Astrocyte (in vitro differentiated cells and primary cell): ENCODE data around the gene XPNPEP1.

ENCODE experiments used
- CTCF ChIP-seq: IDR thresholded peaks from 2 replicates; pipeline ENCODE4 v1.5.1; 2011; ENCODE audit warnings: low read depth, mild to moderate bottlenecking, inconsistent platforms, low read length, moderate library complexity; ENCODE audit not compliant: insufficient read depth
- EZH2 ChIP-seq: IDR thresholded peaks from 2 replicates; pipeline ENCODE4 v1.6.1; 2012; ENCODE audit warnings: mild to moderate bottlenecking, low read length, inconsistent platforms; ENCODE audit not compliant: insufficient read depth

- TF ChIP-seq CTCF (no peak), EZH2 (no peak)
Observed at GRCh38 chr10:109898666-109899355, 24.5 kb downstream of the XPNPEP1 start.
